ENCODE measurements around the gene C19orf53. TPM values are rescaled to one million over a fixed set of nuclear protein-coding genes. Genes with fewer than 3 reads are reported as not detected.
"Not testable (repeated sequence)": the region's sequence is repeated elsewhere in the genome, so short reads cannot be mapped to it uniquely, and the experiment has no call there.

C19orf53 gene
- total and polyA plus RNA-seq, 2 of the 13 experiments (the other 11 are each of a cell fraction or from before 2014, with no cell fraction given): 129 to 130 TPM

DNA sequence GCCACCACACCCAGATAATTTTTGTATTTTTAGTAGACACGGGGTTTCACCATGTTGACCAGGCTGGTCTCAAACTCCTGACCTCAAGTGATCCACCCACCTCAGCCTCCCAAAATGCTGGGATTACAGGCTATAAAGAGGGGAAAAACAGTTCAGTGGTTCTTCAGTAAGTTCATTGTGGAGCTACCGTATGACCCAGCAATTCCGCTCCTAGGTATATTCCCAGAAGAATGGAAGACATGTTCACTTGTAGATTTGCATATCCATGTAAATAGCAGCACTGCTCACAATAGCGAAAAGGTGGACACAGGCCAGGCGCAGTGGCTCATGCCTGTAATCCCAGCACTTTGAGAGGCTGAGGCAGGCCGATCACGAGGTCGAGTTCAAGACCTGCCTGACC lies 5.5 kb downstream of the C19orf53 start:
- Histone ChIP-seq H3K36me3 (replicated peaks in 1 of 2; ENCODE audit: control insufficient read depth in 1 of 2, insufficient read depth in 2 of 2, low read length in 2 of 2) (peaks cover 3 to 21% of the 10 kb centered on the region in 2 experiments), H3K79me2 (ENCODE audit: insufficient read depth, low read length) (peaks cover 16% of the 10 kb centered on the region), H3K4me1 (ENCODE audit: insufficient read depth, low read length) (peaks cover 36% of the 10 kb centered on the region)
- FAIRE-seq; BruUV-seq (replicated peaks); H3K4me2 ChIP-seq (ENCODE audit: low read depth, low read length); CTCF ChIA-PET (ENCODE audit: low intra/inter-chr PET ratio, low total read pairs); intact Hi-C loops (cut with micrococcal nuclease; ENCODE audit: unreplicated experiment); H3K27ac ChIP-seq (ENCODE audit: extremely low read length, insufficient read depth, low read length); DNase-seq (ENCODE audit: low spot score); H3K4me3 ChIP-seq (replicated peaks in 1 of 3; ENCODE audit: insufficient read depth in 1 of 3, low read depth in 2 of 3, low read length in 3 of 3); ATAC-seq; H3K27me3 ChIP-seq (ENCODE audit: control insufficient read depth in 1 of 2, insufficient read depth in 2 of 2, low read length in 2 of 2); H2AFZ ChIP-seq (ENCODE audit: low read length); POLR2A ChIA-PET; H4K20me1 ChIP-seq (ENCODE audit: insufficient read depth, low read length); H3K9ac ChIP-seq (ENCODE audit: insufficient read depth, low read depth, low read length); H3K9me3 ChIP-seq (ENCODE audit: low read length): not testable (repeated sequence)
- WGBS (ENCODE audit: low lambda C conversion rate): 97% methylated on average over 8 of the region's 8 CpGs
- in situ Hi-C loops (cut with HindIII; ENCODE audit: extremely low pct_ligation_motif_present, low pct_unique_long_range_greater_than_20kb): loop anchor here (5.0 kb wide), 1 partner anchor 83 kb away; no protein-coding TSS in a partner anchor

DNA sequence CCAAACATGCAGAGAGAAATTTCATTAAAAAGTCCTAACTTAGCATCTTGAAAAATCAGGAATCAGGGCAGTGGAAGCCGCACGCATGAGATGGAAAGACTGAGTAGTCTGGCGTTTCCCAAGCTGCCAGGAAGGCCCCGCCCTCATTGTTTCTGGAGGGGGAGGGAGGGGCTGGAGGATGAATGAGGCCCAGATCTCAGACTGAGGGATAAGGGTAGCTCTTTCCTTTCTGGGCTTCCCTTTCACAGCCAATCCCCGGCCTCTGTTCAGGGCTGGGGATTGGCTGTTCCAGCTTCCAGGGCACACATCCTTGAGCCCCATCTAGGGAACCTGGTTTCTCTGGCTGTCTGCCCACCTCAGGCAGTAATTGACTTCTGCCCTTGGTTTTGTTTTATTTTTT lies 7.3 kb downstream of the C19orf53 start:
- DNase-seq (ENCODE audit: low spot score): no peak

More for the DNA sequence above, 7.3 kb downstream of the C19orf53 start:
- no TSS peak for BruUV-seq (replicated peaks)
- Histone ChIP-seq H3K9ac (ENCODE audit: insufficient read depth, low read depth, low read length) (no peak overlapping the region), H4K20me1 (ENCODE audit: insufficient read depth, low read length) (no peaks in the 10 kb centered on the region), H3K79me2 (ENCODE audit: insufficient read depth, low read length) (no peaks in the 10 kb centered on the region), H3K4me1 (ENCODE audit: insufficient read depth, low read length) (peaks cover 36% of the 10 kb centered on the region), H3K27ac (ENCODE audit: extremely low read length, insufficient read depth, low read length) (no peak overlapping the region), H2AFZ (ENCODE audit: low read length) (no peak overlapping the region), H3K36me3 (replicated peaks in 1 of 2; ENCODE audit: control insufficient read depth in 1 of 2, insufficient read depth in 2 of 2, low read length in 2 of 2) (peaks cover 3 to 21% of the 10 kb centered on the region in 2 experiments), H3K9me3 (ENCODE audit: low read length) (no peaks in the 10 kb centered on the region), H3K4me2 (ENCODE audit: low read depth, low read length) (no peak overlapping the region; the same call in 1 of the 2 replicates), H3K4me3 (replicated peaks in 1 of 3; ENCODE audit: insufficient read depth in 1 of 3, low read depth in 2 of 3, low read length in 3 of 3) (no peak overlapping the region), H3K27me3 (ENCODE audit: control insufficient read depth in 1 of 2, insufficient read depth in 2 of 2, low read length in 2 of 2) (peaks cover 0 to 10% of the 10 kb centered on the region in 2 experiments; a peak in 2 of 5 replicates)
- no peak for FAIRE-seq
- TF ChIP-seq ZMAT3 (CRISPR knock-in tag; conservative IDR thresholded peaks at IDR 0.05) (no peak), RFX3 (CRISPR knock-in tag; IDR thresholded peaks at IDR 0.05) (no peak), ZMYM3 (CRISPR knock-in tag; IDR thresholded peaks at IDR 0.05) (no peak), SMAD9 (CRISPR knock-in tag; IDR thresholded peaks at IDR 0.05) (no peak), NFYC (CRISPR knock-in tag; IDR thresholded peaks at IDR 0.05) (no peak), SMARCE1 (IDR thresholded peaks at IDR 0.05; ENCODE audit: borderline replicate concordance) (no peak)
- TF ChIP-seq, protein P1, sequence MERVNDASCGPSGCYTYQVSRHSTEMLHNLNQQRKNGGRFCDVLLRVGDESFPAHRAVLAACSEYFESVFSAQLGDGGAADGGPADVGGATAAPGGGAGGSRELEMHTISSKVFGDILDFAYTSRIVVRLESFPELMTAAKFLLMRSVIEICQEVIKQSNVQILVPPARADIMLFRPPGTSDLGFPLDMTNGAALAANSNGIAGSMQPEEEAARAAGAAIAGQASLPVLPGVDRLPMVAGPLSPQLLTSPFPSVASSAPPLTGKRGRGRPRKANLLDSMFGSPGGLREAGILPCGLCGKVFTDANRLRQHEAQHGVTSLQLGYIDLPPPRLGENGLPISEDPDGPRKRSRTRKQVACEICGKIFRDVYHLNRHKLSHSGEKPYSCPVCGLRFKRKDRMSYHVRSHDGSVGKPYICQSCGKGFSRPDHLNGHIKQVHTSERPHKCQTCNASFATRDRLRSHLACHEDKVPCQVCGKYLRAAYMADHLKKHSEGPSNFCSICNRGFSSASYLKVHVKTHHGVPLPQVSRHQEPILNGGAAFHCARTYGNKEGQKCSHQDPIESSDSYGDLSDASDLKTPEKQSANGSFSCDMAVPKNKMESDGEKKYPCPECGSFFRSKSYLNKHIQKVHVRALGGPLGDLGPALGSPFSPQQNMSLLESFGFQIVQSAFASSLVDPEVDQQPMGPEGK (CRISPR knock-in tag; IDR thresholded peaks at IDR 0.05): 0 out of 2 replicates have a peak, but pooled peaks have one; percentile 25
- TF ChIP-seq, protein P2, sequence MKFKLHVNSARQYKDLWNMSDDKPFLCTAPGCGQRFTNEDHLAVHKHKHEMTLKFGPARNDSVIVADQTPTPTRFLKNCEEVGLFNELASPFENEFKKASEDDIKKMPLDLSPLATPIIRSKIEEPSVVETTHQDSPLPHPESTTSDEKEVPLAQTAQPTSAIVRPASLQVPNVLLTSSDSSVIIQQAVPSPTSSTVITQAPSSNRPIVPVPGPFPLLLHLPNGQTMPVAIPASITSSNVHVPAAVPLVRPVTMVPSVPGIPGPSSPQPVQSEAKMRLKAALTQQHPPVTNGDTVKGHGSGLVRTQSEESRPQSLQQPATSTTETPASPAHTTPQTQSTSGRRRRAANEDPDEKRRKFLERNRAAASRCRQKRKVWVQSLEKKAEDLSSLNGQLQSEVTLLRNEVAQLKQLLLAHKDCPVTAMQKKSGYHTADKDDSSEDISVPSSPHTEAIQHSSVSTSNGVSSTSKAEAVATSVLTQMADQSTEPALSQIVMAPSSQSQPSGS (CRISPR knock-in tag; IDR thresholded peaks at IDR 0.05): no peak
- 31% methylated on average over 3 of the region's 5 CpGs for WGBS (ENCODE audit: low lambda C conversion rate)
- in situ Hi-C loops (cut with HindIII; ENCODE audit: extremely low pct_ligation_motif_present, low pct_unique_long_range_greater_than_20kb) (loop anchor here (5.0 kb wide), 1 partner anchor 81 kb away; no protein-coding TSS in a partner anchor), intact Hi-C loops (cut with micrococcal nuclease; ENCODE audit: unreplicated experiment) (no loop called here)
- no peak for ATAC-seq
- ChIA-PET POLR2A (interaction anchor here (0.5 kb wide), 1 partner anchor 91 kb away, joined by 3 read pairs; no protein-coding TSS in a partner anchor), CTCF (ENCODE audit: low intra/inter-chr PET ratio, low total read pairs) (no interaction called here)

Measured in HepG2 (cell line).